Stimulated activated CD8-positive, alpha-beta memory T cell treated with anti-CD3 and anti-CD28 coated beads, Interleukin-7, amount 100 ng/mL, for 4 hours (primary cell): ENCODE results near the gene TSC22D2.
"Not testable (repeated sequence)": the region's sequence is repeated elsewhere in the genome, so short reads cannot be mapped to it uniquely, and the experiment has no call there.

Source experiments
- DNase-seq, 2 donors: peaks; one replicate each; pipeline ENCODE4 v3.0.0-alpha.2; 2020; ENCODE audit warnings: low read depth in 2 of 2

The TSC22D2 gene

DNA sequence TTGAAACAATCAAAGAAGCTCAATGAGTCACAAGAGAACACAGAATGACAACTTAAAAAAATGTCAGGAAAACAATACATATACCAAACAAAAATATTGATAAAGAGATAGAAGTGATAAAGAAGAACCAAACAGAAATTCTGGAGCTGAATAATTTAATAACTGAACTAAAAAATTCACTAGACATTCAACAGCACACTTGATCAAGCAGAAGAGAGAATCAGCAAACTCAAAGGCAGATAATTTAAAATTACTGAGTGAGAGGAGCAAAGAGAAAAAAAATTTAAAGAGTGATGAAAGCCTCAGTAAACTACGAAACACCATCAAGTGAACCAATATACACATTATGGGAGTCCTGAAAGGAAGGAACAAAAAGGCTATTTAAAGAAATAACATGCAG lies 76.3 kb downstream of the TSC22D2 start:
- no peak for DNase-seq

DNA sequence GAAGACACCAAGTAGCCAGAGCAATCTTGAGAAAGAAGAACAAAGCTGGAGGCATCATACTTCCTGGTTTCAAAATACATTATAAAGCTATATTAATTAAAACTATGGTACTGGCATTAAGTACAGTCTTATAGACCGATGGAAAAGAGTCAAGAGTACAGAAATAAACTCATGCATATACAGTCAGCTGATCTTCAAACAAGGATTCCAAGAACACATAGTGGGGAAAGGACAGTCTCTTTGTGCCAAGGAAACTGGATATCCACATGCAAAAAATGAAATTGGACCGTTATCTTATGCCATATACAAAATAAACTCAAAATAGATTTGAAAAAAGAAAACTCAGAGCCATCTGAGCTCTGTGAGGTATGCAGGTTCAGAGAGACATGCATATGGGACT lies 80.8 kb downstream of the TSC22D2 start:
- no peak for DNase-seq

DNA sequence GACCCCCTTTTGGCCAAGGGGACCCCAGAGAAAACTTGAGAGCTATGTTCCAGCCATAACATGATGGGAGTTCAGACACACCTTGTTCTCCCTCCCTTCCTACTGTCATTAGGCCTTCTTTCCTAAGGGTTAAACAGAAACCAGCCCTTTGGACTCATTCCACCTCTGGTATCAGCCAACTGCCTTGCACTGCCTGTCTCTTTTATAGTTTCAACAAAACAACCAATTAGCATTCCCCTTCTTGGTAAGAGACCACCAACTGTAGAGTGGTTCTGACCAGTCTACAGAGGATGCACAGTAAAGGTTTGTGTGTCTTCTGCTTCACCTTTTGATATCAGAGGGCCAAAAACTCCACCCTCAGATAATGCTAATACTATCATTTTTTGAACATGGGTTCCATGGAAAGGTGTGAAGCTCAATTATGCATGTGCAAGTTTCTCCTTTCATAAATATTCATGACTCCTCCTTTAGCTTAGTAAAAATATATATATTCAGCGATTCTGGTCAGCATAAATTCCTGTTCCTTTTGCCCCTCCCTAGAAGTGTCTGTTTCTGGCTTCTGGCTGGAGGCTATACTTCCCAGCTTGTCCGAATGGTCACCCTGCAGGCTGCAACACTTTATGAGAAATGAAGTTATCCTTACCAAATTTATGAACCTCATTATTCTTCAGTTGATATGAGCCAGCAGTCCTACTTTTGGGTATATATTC lies 82.3 kb downstream of the TSC22D2 start:
- DNase-seq = no peak

DNA sequence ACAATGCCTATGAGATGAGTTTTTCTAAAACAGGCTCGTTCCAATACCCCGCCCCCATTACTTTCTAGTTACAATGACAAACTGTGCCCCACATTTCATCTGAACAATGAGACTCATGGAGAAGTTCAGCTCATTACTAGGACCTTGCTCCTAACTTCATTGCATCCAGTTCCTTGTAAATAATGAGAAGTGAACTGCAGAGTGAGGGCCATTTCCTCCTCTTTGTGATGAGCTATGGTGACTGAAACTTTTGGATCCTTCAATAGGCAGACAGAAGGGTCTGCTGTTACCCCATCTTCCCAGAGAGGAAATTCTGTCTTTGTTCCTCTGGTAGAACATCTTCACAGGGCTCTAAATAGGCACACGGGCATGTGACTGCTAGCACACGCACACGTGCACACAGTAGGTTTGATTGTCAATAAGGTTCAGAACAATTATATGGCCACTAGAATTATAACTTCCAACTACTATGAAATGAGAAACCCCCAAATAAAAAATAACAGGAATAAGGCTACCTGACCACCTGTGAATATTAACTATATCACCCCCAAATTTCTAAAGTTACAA lies 86.4 kb downstream of the TSC22D2 start:
- DNase-seq = no peak

DNA sequence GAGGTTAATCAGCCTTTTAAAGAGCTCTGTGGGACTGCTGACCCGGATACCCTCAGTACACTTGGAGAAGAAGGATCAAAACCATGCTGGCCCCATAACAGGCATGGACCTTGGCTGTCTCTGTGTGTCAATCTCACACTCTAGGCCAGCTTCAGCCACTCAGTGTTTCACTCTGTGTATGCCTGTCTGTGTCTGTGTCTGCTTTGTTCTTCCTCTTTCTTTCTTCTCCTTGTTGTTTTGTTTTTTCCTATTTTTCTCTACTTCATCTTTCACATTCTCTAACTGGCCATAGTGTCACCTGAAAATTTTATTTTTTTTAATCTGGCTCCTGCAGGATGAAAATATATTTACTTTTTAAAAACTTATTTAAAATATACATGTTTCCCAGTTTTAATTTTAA lies 87.1 kb downstream of the TSC22D2 start:
- no peak for DNase-seq

DNA sequence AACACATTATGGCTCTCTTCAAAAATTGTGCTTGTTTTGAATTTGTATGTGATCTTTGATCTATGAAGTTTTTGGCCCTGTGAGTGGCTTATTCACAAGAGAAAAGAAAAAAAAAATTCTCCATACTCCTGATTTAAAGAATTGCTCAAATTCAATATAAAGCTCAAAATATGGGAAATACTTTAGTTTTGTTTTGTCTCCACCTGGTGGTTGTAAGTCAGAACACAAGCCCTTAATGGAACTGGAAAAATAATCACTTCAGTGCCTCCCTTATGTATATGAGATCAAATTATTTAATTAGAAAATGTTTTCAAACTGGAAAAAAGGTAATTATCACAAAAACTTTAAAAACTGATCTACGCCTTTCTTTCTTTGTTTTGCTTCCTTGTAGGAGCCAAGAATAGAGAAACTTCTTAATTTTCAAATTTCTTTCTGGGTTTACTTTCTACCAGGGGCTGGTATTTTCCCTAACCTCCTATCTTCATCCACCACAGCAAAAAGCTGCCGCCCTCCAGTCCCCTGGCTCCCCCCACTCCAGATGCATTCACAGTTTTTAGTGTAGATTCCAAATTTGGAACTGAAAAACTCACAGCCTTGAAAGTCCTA lies 87.6 kb downstream of the TSC22D2 start:
- DNase-seq = no peak

DNA sequence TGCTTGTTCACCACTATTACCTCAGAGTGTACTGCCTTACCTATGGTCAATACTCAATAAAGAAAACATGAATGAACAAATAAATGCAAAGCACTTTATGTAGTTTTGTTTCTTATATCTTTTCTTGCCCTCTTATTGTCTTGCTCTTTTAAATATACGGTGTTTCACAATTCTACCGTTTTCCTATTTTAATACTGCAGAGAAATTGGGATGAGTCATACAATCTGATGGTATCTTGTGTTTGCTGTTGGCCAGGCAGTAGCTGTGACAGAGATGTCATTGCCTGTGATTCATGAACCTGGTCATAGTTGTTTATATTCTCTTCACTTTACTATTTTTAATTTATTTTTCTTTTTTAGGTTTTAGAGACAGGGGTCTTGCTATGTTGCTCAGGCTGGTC lies 89.9 kb downstream of the TSC22D2 start:
- DNase-seq = no peak

DNA sequence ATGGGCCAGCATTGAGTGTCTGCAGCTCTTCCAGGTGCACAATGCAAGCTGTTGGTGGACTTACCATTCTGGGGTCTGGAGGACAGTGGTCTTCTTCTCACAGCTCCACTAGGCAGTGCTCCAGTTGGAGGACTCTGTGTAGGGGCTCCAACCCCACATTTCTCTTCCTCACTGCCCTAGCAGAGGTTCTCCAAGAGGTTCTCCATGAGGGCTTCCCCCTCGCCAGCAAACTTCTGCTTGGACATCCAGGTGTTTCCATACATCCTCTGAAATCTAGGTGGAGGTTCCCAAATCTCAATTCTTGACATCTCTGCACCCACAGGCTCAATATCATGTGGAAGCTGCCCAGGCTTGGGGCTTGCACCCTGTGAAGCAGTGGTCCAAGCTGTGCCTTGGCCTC lies 92.9 kb downstream of the TSC22D2 start:
- not testable (repeated sequence) for DNase-seq

DNA sequence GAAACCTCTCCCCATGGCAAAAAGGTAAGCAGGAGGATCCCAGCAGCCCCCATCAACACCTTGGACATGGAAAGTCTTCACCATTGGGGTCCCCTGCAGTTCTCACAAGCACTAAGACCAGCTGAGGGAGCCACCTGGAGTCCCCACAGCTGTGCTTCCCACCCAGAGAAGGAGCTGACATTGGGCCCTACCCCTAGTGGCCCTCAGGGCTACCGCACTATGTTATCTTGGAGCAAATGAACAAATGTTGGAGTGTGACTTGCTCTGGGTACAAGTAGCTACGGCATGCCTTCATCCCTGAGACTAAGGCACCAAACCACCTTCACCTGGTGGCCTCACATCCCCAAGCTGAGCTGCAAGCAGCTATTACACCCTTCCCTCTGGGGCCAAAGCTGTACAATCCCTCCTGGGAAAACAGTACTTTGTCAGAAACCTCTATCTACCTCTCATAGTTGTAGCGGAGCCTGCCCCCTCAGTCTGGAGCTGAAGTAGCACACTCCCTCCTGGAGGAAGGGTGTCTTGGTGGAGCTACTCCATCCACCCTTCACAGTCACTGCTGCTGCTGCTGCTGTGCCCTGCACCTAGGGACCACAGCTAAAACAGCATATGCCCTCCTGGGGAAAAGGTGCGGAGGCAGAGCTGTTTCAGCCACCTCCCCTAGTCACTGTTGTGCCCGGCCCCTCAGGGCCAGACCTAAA lies 95.5 kb downstream of the TSC22D2 start:
- no peak for DNase-seq

DNA sequence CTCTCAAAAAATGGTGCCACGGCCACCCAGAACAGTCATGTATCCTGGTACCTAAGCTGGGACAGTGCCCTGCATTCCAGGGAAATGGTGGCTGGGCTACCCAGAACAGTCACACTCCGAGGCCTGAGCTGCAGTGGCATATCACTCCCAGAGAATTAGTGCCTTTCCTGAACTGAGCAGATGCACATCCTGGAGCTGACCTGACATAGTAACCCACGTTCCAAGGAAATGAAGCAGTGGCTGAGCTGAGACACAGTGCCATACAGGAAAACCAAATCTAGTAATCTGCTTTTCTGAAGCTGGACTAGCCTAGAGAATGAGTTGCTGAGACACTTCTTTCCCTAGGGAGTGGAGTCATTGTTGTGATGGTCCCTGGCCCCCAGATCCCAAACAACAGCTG lies 96.4 kb downstream of the TSC22D2 start:
- DNase-seq = no peak

DNA sequence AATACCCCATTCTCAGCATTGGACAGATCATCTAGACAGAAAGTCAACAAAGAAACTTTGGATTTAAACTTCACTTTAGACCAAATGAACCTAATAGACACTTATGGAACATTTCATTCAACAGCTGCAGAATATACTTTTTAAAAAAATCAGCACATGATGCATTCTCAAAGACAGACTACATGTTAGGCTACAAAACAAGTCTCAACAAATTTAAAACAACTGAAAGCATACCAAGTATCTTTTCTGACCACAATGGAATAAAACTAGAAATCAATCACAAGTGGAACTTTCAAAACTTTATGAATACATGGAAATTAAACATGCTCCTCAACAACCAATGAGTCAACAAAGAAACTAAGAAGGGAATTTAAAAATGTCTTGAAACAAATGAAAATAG lies 100.3 kb downstream of the TSC22D2 start:
- DNase-seq = no peak

DNA sequence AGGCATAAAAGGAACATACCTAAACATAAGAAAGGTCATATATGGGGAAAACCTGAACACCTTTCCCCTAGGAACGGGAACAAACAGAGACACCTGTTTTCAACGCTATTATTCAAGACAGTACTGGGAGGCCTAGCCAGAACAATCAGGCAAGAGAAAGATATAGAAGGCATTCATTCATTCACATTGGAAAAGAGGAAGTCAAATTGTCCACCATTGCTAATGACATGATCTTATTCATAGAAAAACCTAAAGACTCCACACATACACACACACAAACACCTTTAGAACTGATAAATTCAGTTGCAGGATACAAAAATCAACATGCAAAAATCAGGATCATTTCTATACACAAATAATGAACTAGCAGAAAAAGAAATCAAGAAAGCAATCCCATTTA lies 101.7 kb downstream of the TSC22D2 start:
- no peak for DNase-seq

DNA sequence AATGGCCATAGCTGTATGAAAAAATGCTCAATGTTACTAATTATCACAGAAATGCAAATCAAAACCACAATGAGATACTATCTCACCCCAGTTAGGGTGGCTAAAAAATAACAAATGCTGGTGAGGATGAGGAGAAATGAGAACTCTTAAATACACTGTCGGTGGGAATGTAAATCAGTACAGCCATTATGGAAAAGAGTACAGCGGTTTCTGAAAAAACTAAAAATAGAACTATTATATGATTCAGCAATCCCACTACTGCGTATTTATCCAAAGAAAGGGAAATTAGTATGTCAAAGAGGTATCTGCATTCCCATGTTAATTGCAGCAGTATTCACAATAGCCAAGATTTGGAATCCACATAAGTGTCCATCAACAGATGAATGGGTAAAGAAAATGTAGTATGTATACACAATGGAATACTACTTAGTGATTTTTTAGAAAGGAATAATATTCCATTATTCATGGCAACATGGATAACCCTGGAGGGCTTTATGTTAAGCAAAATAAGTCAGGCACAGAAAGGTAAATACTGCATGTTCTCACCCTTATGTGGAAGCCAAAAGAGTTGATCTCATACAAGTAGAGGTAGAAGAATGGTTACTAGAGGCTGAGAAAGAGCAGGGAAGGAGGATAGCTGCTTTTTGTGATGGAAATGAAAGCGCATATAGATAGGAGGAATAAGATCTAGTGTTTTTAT lies 103.2 kb downstream of the TSC22D2 start:
- no peak for DNase-seq

DNA sequence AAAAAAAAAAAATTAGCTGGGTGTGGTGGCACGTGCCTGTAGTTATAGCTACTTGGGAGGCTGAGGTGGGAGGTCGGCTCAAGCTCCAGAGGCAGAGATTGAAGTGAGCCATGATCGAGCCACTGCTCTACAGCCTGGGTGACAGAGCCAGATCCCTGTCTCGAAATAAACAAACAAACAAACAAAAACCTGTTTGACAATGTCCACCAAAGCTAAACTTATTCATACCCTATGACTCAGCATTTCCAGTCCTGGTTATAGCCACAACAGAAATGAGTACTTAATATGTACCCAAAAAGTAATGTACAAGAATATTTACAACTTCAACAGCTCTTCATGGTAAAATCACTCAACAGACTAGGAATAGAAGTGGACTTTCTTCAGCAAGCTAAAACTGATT lies 107.1 kb downstream of the TSC22D2 start:
- DNase-seq = no peak
